H1 (cell line): ENCODE measurements around the gene DGAT2. TPM values are rescaled to one million over a fixed set of nuclear protein-coding genes. Genes with fewer than 3 reads are reported as not detected.

Experiments used
- CTCF ChIA-PET: fragments of 300-600 bp; sonication (Branson Sonifier 250); formaldehyde crosslinking; loops from one replicate; lab custom pipeline; 2021; ENCODE audit not compliant: partially characterized antibody; lab: Charles Lee
- POLR2A ChIA-PET: fragments of 300-600 bp; sonication (Branson Sonifier 250); formaldehyde crosslinking; loops from one replicate; lab custom pipeline; 2021; ENCODE audit warnings: inconsistent platforms; ENCODE audit not compliant: partially characterized antibody; lab: Charles Lee
- DNase-seq, 2 experiments: peaks; one replicate each; pipeline versions ENCODE4 v3.0.0 to v3.0.0-alpha.2; 2010 to 2022; ENCODE audit warnings: low spot score in 2 of 2, low read depth in 1 of 2, mixed read lengths in 1 of 2
- FAIRE-seq: peaks from 2 replicates; lab custom pipeline; 2011; peaks lifted over from hg19 to GRCh38; lab: Jason Lieb, UNC
- H2AFZ ChIP-seq: 2 replicates; pipeline ENCODE4 v1.8.1; 2012; ENCODE audit warnings: low read length, inconsistent platforms
- H2AK5ac ChIP-seq: 2 replicates; pipeline ENCODE4 v1.6.1; 2013; ENCODE audit warnings: low read depth, low read length
- H2BK120ac ChIP-seq: replicated peaks from 2 replicates; pipeline ENCODE3; 2013; ENCODE audit warnings: low read depth, low read length, inconsistent platforms
- H2BK12ac ChIP-seq: 2 replicates; pipeline ENCODE4 v1.6.1; 2013; ENCODE audit warnings: low read depth, low read length
- H2BK15ac ChIP-seq: 2 replicates; pipeline ENCODE4 v1.6.1; 2013; ENCODE audit warnings: low read length
- H2BK20ac ChIP-seq: 2 replicates; pipeline ENCODE4 v1.6.1; 2013; ENCODE audit warnings: low read length
- H2BK5ac ChIP-seq: 2 replicates; pipeline ENCODE4 v1.6.1; 2013; ENCODE audit warnings: low read depth, low read length
- H3K14ac ChIP-seq: 2 replicates; pipeline ENCODE4 v1.6.1; 2013; ENCODE audit warnings: inconsistent platforms; ENCODE audit not compliant: insufficient read length
- H3K18ac ChIP-seq: 2 replicates; pipeline ENCODE4 v1.6.1; 2013; ENCODE audit warnings: low read length; ENCODE audit errors: extremely low read depth
- H3K23ac ChIP-seq: 2 replicates; pipeline ENCODE4 v1.6.1; 2013; ENCODE audit warnings: inconsistent platforms; ENCODE audit not compliant: insufficient read length
- H3K23me2 ChIP-seq: 2 replicates; pipeline ENCODE4 v1.6.1; 2013; ENCODE audit warnings: low read depth, low read length
- H3K27ac ChIP-seq: 2 replicates; pipeline ENCODE4 v1.6.1; 2011; ENCODE audit warnings: low read depth, low read length, inconsistent platforms
- H3K27me3 ChIP-seq, 4 experiments: replicated peaks in 1 of 4; 1 replicate in 1 of 4; 2 replicates in 3 of 4; pipeline versions ENCODE4 v1.6.1 to v1.8.1; 2011 to 2013; ENCODE audit warnings: low read length in 3 of 4, mild to moderate bottlenecking in 3 of 4, inconsistent platforms in 2 of 4, mixed read lengths in 2 of 4, moderate library complexity in 1 of 4; ENCODE audit not compliant: control insufficient read depth in 3 of 4, insufficient read depth in 3 of 4; ENCODE audit errors: extremely low read depth in 1 of 4
- H3K36me3 ChIP-seq, 4 experiments: 2 replicates each; pipeline versions ENCODE4 v1.6.1 to v1.8.1; 2011 to 2013; ENCODE audit warnings: mild to moderate bottlenecking in 4 of 4, low read length in 3 of 4, moderate library complexity in 2 of 4, control low read depth in 1 of 4, inconsistent platforms in 1 of 4; ENCODE audit not compliant: insufficient read depth in 4 of 4, control insufficient read depth in 2 of 4
- H3K4ac ChIP-seq: replicated peaks from 2 replicates; pipeline ENCODE3; 2013; ENCODE audit warnings: low read length, low read depth, mixed read lengths, inconsistent platforms; ENCODE audit not compliant: insufficient read length
- H3K4me1 ChIP-seq, 4 experiments: replicated peaks in 1 of 4; 1 replicate in 1 of 4; 2 replicates in 3 of 4; pipeline versions ENCODE4 v1.6.1 to v1.8.1; 2011 to 2013; ENCODE audit warnings: low read length in 3 of 4, inconsistent platforms in 2 of 4, mixed read lengths in 1 of 4; ENCODE audit not compliant: insufficient read depth in 4 of 4, control insufficient read depth in 3 of 4
- H3K4me2 ChIP-seq, 2 experiments: 2 replicates each; pipeline versions ENCODE4 v1.6.1 to v1.8.1; 2011 to 2013; ENCODE audit warnings: low read depth in 2 of 2, low read length in 2 of 2, control low read depth in 1 of 2, inconsistent platforms in 1 of 2, mild to moderate bottlenecking in 1 of 2; ENCODE audit not compliant: insufficient read depth in 1 of 2
- H3K4me3 ChIP-seq, 4 experiments: fragments of 200-600, 300-600 bp in 1 of 4; sonication (generic), shearing (Covaris generic), sonication (Bioruptor Twin) in 1 of 4; 2 replicates each; pipeline versions ENCODE4 v1.5.1 to v1.8.1; 2011 to 2016; ENCODE audit warnings: low read length in 4 of 4, low read depth in 3 of 4, control low read depth in 2 of 4, inconsistent platforms in 2 of 4, mild to moderate bottlenecking in 2 of 4, mixed read lengths in 1 of 4, moderate library complexity in 1 of 4; ENCODE audit not compliant: insufficient read depth in 2 of 4; ENCODE audit errors: extremely low read depth in 1 of 4
- H3K56ac ChIP-seq: replicated peaks from 2 replicates; pipeline ENCODE3; 2013; ENCODE audit warnings: low read depth, mild to moderate bottlenecking, mixed read lengths, low read length, inconsistent platforms; ENCODE audit not compliant: insufficient read length
- H3K79me1 ChIP-seq: 2 replicates; pipeline ENCODE4 v1.6.1; 2013; ENCODE audit warnings: low read depth, low read length, control low read depth
- H3K79me2 ChIP-seq, 2 experiments: 2 replicates each; pipeline versions ENCODE4 v1.6.1 to v1.8.1; 2012 to 2013; ENCODE audit warnings: low read length in 2 of 2, mild to moderate bottlenecking in 2 of 2, inconsistent platforms in 1 of 2; ENCODE audit not compliant: insufficient read depth in 2 of 2, control insufficient read depth in 1 of 2
- H3K9ac ChIP-seq, 4 experiments: replicated peaks in 1 of 4; 1 replicate in 1 of 4; 2 replicates in 3 of 4; pipeline versions ENCODE4 v1.6.1 to v1.8.1; 2011 to 2013; ENCODE audit warnings: low read depth in 3 of 4, low read length in 3 of 4, control low read depth in 2 of 4, mild to moderate bottlenecking in 2 of 4, moderate library complexity in 2 of 4, inconsistent platforms in 1 of 4; ENCODE audit errors: extremely low read depth in 1 of 4
- H3K9me3 ChIP-seq, 2 experiments: 2 replicates each; pipeline versions ENCODE4 v1.6.1 to v1.8.1; 2012 to 2013; ENCODE audit warnings: mild to moderate bottlenecking in 2 of 2, moderate library complexity in 2 of 2, control low read depth in 1 of 2, inconsistent platforms in 1 of 2, low read depth in 1 of 2, low read length in 1 of 2, mixed read lengths in 1 of 2; ENCODE audit not compliant: insufficient read depth in 2 of 2
- H4K20me1 ChIP-seq, 2 experiments: replicated peaks in 1 of 2; 2 replicates each; pipeline versions ENCODE3 to v1.8.1; 2011 to 2013; ENCODE audit warnings: inconsistent platforms in 2 of 2, low read length in 2 of 2, mild to moderate bottlenecking in 1 of 2; ENCODE audit not compliant: insufficient read depth in 2 of 2, control insufficient read depth in 1 of 2
- H4K5ac ChIP-seq: 2 replicates; pipeline ENCODE4 v1.6.1; 2013; ENCODE audit warnings: low read length, low read depth, mixed read lengths, inconsistent platforms; ENCODE audit not compliant: insufficient read length
- H4K8ac ChIP-seq: 2 replicates; pipeline ENCODE4 v1.8.0; 2013; ENCODE audit warnings: mild to moderate bottlenecking, moderate library complexity, low read length, inconsistent platforms; ENCODE audit not compliant: insufficient read depth; ENCODE audit errors: extremely low read depth
- H4K91ac ChIP-seq: replicated peaks from 2 replicates; pipeline ENCODE3; 2013; ENCODE audit warnings: low read length, mixed read lengths, inconsistent platforms; ENCODE audit not compliant: insufficient read length
- EGR1 ChIP-seq: IDR thresholded peaks from 2 replicates; pipeline ENCODE4 v1.6.1; 2011; ENCODE audit warnings: low read depth, low read length, borderline replicate concordance
- EP300 ChIP-seq, 2 experiments: IDR thresholded peaks; 1 replicate in 1 of 2; 2 replicates in 1 of 2; pipeline ENCODE4 v1.6.1; 2011 to 2012; ENCODE audit warnings: low read depth in 2 of 2, low read length in 2 of 2, mild to moderate bottlenecking in 2 of 2, borderline replicate concordance in 1 of 2, inconsistent platforms in 1 of 2, moderate library complexity in 1 of 2
- GABPA ChIP-seq: IDR thresholded peaks from 2 replicates; pipeline ENCODE4 v1.6.1; 2011; ENCODE audit warnings: mild to moderate bottlenecking, low read length, moderate library complexity, borderline replicate concordance; ENCODE audit not compliant: insufficient read depth
- KDM1A ChIP-seq: fragments of 200-600, 300-600 bp; sonication (generic); IDR thresholded peaks from 2 replicates; pipeline ENCODE4 v1.7.1; 2016; ENCODE audit warnings: mild to moderate bottlenecking, low read length, borderline replicate concordance
- MAX ChIP-seq: IDR thresholded peaks from 2 replicates; pipeline ENCODE4 v1.6.1; 2012; ENCODE audit warnings: inconsistent platforms
- NANOG ChIP-seq: IDR thresholded peaks from 2 replicates; pipeline ENCODE4 v1.6.1; 2011; ENCODE audit warnings: low read length, low read depth, mild to moderate bottlenecking, inconsistent platforms; ENCODE audit not compliant: insufficient read depth, poor library complexity, severe bottlenecking
- POLR2A ChIP-seq, 2 experiments: IDR thresholded peaks; 1 replicate in 1 of 2; 2 replicates in 1 of 2; pipeline ENCODE4 v1.6.1; 2011; ENCODE audit warnings: low read depth in 2 of 2, low read length in 2 of 2, mild to moderate bottlenecking in 2 of 2; ENCODE audit errors: control extremely low read depth in 1 of 2
- POU5F1 ChIP-seq: IDR thresholded peaks from 2 replicates; pipeline ENCODE4 v1.6.1; 2011; ENCODE audit warnings: low read depth, mild to moderate bottlenecking, low read length, moderate library complexity
- RXRA ChIP-seq: IDR thresholded peaks from 2 replicates; pipeline ENCODE4 v1.6.1; 2011; ENCODE audit warnings: low read depth, mild to moderate bottlenecking, low read length, moderate library complexity; ENCODE audit not compliant: insufficient read depth
- SIN3A ChIP-seq, 2 experiments: IDR thresholded peaks in 1 of 2; conservative IDR thresholded peaks in 1 of 2; 2 replicates each; pipeline ENCODE4 v1.6.1; 2011 to 2012; ENCODE audit warnings: low read length in 2 of 2, improper control_type of control experiment in 1 of 2, low read depth in 1 of 2, mild to moderate bottlenecking in 1 of 2
- SP2 ChIP-seq: IDR thresholded peaks from 2 replicates; pipeline ENCODE4 v1.6.1; 2012; ENCODE audit warnings: mild to moderate bottlenecking, low read length, inconsistent platforms
- SRF ChIP-seq: IDR thresholded peaks from 2 replicates; pipeline ENCODE4 v1.6.1; 2011; ENCODE audit warnings: mild to moderate bottlenecking, low read depth, low read length, moderate library complexity
- WGBS, 2 experiments: shearing (Covaris generic) in 1 of 2; methylation state at CpG; one replicate each; pipeline versions ENCODE4 v1.1.6 to v1.1.7; 2013 to 2015; ENCODE audit warnings: low lambda C conversion rate in 2 of 2, mixed read lengths in 2 of 2, inconsistent platforms in 1 of 2, low coverage in 1 of 2, missing lambda C conversion rate in 1 of 2; ENCODE audit not compliant: insufficient replicate concordance in 2 of 2, insufficient coverage in 1 of 2, insufficient read length in 1 of 2; ENCODE audit errors: extremely low coverage in 1 of 2, missing lambda C conversion rate in 1 of 2; 5-methylcytosine and 5-hydroxymethylcytosine counted together
- polyA plus RNA-seq, 7 experiments: library from polyadenylated mRNA; depleted of rRNA in 3 of 7; stranded (reverse) in 5 of 7; unstranded in 2 of 7; fragments of >200 nt in 5 of 7; fragments of 200-250 nt in 2 of 7; gene quantifications; 1 replicate in 5 of 7; 2 replicates in 1 of 7; 4 replicates in 1 of 7; pipeline versions ENCODE4 v1.2.1 to v1.2.3, GENCODE V29; 2011 to 2013; ENCODE audit warnings: missing spikeins in 2 of 7, mixed read lengths in 2 of 7
- total RNA-seq: library from RNA; stranded (reverse); fragmentation: NEBNext Ultra II Directional; extraction: Animal tissue kit (Norgen Biotek cat#: 25700); gene quantifications from 2 replicates; pipeline ENCODE4 v1.2.1, GENCODE V29; 2021
- TF ChIP-seq, protein P1 (sequence below): IDR thresholded peaks from 2 replicates; pipeline ENCODE4 v1.6.1; 2011; ENCODE audit warnings: low read depth, mild to moderate bottlenecking, low read length; ENCODE audit not compliant: insufficient read depth

Gene DGAT2
- total and polyA plus RNA-seq, 2 of the 8 experiments (the other 6 are each of a cell fraction or from before 2014, with no cell fraction given) = 3.2 to 5.9 TPM

DNA sequence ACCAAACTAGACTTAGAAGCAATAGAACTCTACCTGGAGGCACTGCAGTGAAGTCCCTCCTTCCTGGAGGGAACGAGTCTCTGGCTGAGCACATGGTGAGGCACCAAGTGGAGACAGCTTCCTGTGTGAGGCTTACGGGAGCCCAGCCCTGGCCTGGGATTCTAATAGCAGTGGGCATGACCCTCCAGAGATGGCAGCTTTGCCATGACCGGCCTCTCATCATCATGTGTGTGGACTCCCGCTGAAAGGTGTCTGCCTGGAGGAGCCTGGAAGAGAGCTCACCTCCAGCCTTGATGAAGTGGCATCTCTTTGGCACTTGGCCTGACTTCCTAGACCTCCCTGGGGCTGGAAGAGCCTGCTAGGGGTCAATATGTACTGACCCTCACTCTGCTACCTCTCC lies 8.0 kb downstream of the DGAT2 start:
- CTCF ChIA-PET = interaction anchor here (1.6 to 3.1 kb wide), 5 partner anchors 8 to 54 kb away, joined by 3 to 10 read pairs (median 7); partner anchors contain the start of gene DGAT2
- Histone ChIP-seq H3K23ac (no peak overlapping the region), H3K79me2 (no peaks in the 10 kb centered on the region), H4K20me1 (no peaks in the 10 kb centered on the region), H3K4ac (no peak overlapping the region), H3K9ac (no peak overlapping the region), H3K23me2 (no peaks in the 10 kb centered on the region), H3K14ac (no peak overlapping the region), H3K56ac (no peak overlapping the region), H3K79me1 (no peaks in the 10 kb centered on the region), H3K4me2 (no peak overlapping the region), H3K27me3 (no peaks in the 10 kb centered on the region; a peak in 2 of 7 replicates), H2AFZ (no peak overlapping the region), H3K27ac (no peak overlapping the region), H3K36me3 (no peaks in the 10 kb centered on the region), H3K9me3 (no peaks in the 10 kb centered on the region), H2BK120ac (no peak overlapping the region), H3K4me3 (no peak overlapping the region), H4K91ac (no peak overlapping the region), H3K18ac (no peak overlapping the region), H2BK12ac (no peak overlapping the region), H2BK15ac (no peak overlapping the region), H2BK5ac (no peak overlapping the region), H3K4me1 (peaks cover 0 to 8% (median 4%) of the 10 kb centered on the region in 4 experiments; a peak in 5 of 7 replicates), H2AK5ac (no peak overlapping the region), H4K5ac (no peak overlapping the region), H2BK20ac (no peak overlapping the region), H4K8ac (no peak overlapping the region)
- WGBS, 2 experiments = 86% methylated on average over 4 of the region's 4 CpGs; no CpG with 5 or more reads in 1 of the 2 experiments
- FAIRE-seq (no peak), DNase-seq (no peak)
- POLR2A ChIA-PET = interaction anchor here (1.2 kb wide), 1 partner anchor 51 kb away, joined by 3 read pairs; no protein-coding TSS in a partner anchor
- TF ChIP-seq EP300 (IDR thresholded peaks at IDR 0.05; ENCODE audit: borderline replicate concordance in 1 of 2, low read depth in 2 of 2, low read length in 2 of 2) (no peak), SIN3A (conservative IDR thresholded peaks at IDR 0.05 in 1 of 2, IDR thresholded peaks at IDR 0.05 in 1 of 2; ENCODE audit: low read depth in 1 of 2, low read length in 2 of 2) (no peak), GABPA (no peak), SRF (no peak), RXRA (no peak), MAX (no peak), POU5F1 (no peak), POLR2A (IDR thresholded peaks at IDR 0.05; ENCODE audit: control extremely low read depth in 1 of 2, low read depth in 2 of 2, low read length in 2 of 2) (no peak), SP2 (no peak), KDM1A (no peak), NANOG (no peak), EGR1 (no peak)
- TF ChIP-seq, protein P1, sequence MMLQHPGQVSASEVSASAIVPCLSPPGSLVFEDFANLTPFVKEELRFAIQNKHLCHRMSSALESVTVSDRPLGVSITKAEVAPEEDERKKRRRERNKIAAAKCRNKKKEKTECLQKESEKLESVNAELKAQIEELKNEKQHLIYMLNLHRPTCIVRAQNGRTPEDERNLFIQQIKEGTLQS = no peak
